Measurements from ENCODE around the gene KCNIP4. TPM values are rescaled to one million over a fixed set of nuclear protein-coding genes. Genes with fewer than 3 reads are reported as not detected.

Gene KCNIP4
- total RNA-seq, 1 donor from 2014 or later: 30.4 TPM

GRCh38 chr4:21384609-21385008 is 564.0 kb downstream of the KCNIP4 start:
- no peak for DNase-seq
- no peak overlapping the region for H3K27ac Mint-ChIP-seq (ENCODE audit: unreplicated experiment)
- H3K36me3 Mint-ChIP-seq (ENCODE audit: unreplicated experiment): no peaks in the 10 kb centered on the region
- TF ChIP-seq CTCF (IDR thresholded peaks at IDR 0.05; ENCODE audit: partially characterized antibody, unreplicated experiment): no peak
- H3K27me3 Mint-ChIP-seq (ENCODE audit: unreplicated experiment): no peaks in the 10 kb centered on the region
- no peaks in the 10 kb centered on the region for H3K9me3 Mint-ChIP-seq (ENCODE audit: unreplicated experiment)
- no peaks in the 10 kb centered on the region for H3K4me1 Mint-ChIP-seq (ENCODE audit: low read depth, unreplicated experiment)
- no peak overlapping the region for H3K4me3 Mint-ChIP-seq (ENCODE audit: unreplicated experiment)

- no peaks in the 10 kb centered on the region for H3K4me1 Mint-ChIP-seq (ENCODE audit: low read depth, unreplicated experiment)
- no peaks in the 10 kb centered on the region for H3K27me3 Mint-ChIP-seq (ENCODE audit: unreplicated experiment)
- DNase-seq: no peak
- H3K4me3 Mint-ChIP-seq (ENCODE audit: unreplicated experiment): no peak overlapping the region
- H3K27ac Mint-ChIP-seq (ENCODE audit: unreplicated experiment): no peak overlapping the region
- no peaks in the 10 kb centered on the region for H3K36me3 Mint-ChIP-seq (ENCODE audit: unreplicated experiment)
- no peaks in the 10 kb centered on the region for H3K9me3 Mint-ChIP-seq (ENCODE audit: unreplicated experiment)
- TF ChIP-seq CTCF (IDR thresholded peaks at IDR 0.05; ENCODE audit: partially characterized antibody, unreplicated experiment): no peak
These were observed 567.7 kb downstream of the KCNIP4 start for GRCh38 chr4:21380861-21381260.

GRCh38 chr4:21377046-21377445 is 571.5 kb downstream of the KCNIP4 start:
- no peaks in the 10 kb centered on the region for H3K27me3 Mint-ChIP-seq (ENCODE audit: unreplicated experiment)
- no peak for DNase-seq
- H3K9me3 Mint-ChIP-seq (ENCODE audit: unreplicated experiment): no peaks in the 10 kb centered on the region

GRCh38 chr4:21376176-21376575 is 572.4 kb downstream of the KCNIP4 start:
- no peaks in the 10 kb centered on the region for H3K27me3 Mint-ChIP-seq (ENCODE audit: unreplicated experiment)
- H3K9me3 Mint-ChIP-seq (ENCODE audit: unreplicated experiment): no peaks in the 10 kb centered on the region
- H3K4me1 Mint-ChIP-seq (ENCODE audit: low read depth, unreplicated experiment): no peaks in the 10 kb centered on the region
- no peak for TF ChIP-seq CTCF (IDR thresholded peaks at IDR 0.05; ENCODE audit: partially characterized antibody, unreplicated experiment)
- H3K27ac Mint-ChIP-seq (ENCODE audit: unreplicated experiment): no peak overlapping the region
- DNase-seq: no peak
- H3K36me3 Mint-ChIP-seq (ENCODE audit: unreplicated experiment): no peaks in the 10 kb centered on the region
- H3K4me3 Mint-ChIP-seq (ENCODE audit: unreplicated experiment): no peak overlapping the region

More at GRCh38 chr4:21377046-21377445, 571.5 kb downstream of the KCNIP4 start:
- TF ChIP-seq CTCF (IDR thresholded peaks at IDR 0.05; ENCODE audit: partially characterized antibody, unreplicated experiment): no peak
- Mint-ChIP-seq H3K27ac (ENCODE audit: unreplicated experiment) (no peak overlapping the region), H3K4me3 (ENCODE audit: unreplicated experiment) (no peak overlapping the region), H3K36me3 (ENCODE audit: unreplicated experiment) (no peaks in the 10 kb centered on the region), H3K4me1 (ENCODE audit: low read depth, unreplicated experiment) (no peaks in the 10 kb centered on the region)

- DNase-seq: no peak
- no peak for TF ChIP-seq CTCF (IDR thresholded peaks at IDR 0.05; ENCODE audit: partially characterized antibody, unreplicated experiment)
- H3K36me3 Mint-ChIP-seq (ENCODE audit: unreplicated experiment): no peaks in the 10 kb centered on the region
- H3K4me3 Mint-ChIP-seq (ENCODE audit: unreplicated experiment): no peak overlapping the region
- H3K27me3 Mint-ChIP-seq (ENCODE audit: unreplicated experiment): no peaks in the 10 kb centered on the region
- H3K27ac Mint-ChIP-seq (ENCODE audit: unreplicated experiment): no peak overlapping the region
- H3K4me1 Mint-ChIP-seq (ENCODE audit: low read depth, unreplicated experiment): no peaks in the 10 kb centered on the region
- peaks cover 2% of the 10 kb centered on the region for H3K9me3 Mint-ChIP-seq (ENCODE audit: unreplicated experiment)
These were observed 573.8 kb downstream of the KCNIP4 start for GRCh38 chr4:21374641-21375368.

Measured in glutamatergic neuron (in vitro differentiated cells).